ENCODE data around the gene CYTH1. TPM values are rescaled to one million over a fixed set of nuclear protein-coding genes. Genes with fewer than 3 reads are reported as not detected.

Gene CYTH1
- polyA plus RNA-seq, 1 donor from 2014 or later = 120 TPM

DNA sequence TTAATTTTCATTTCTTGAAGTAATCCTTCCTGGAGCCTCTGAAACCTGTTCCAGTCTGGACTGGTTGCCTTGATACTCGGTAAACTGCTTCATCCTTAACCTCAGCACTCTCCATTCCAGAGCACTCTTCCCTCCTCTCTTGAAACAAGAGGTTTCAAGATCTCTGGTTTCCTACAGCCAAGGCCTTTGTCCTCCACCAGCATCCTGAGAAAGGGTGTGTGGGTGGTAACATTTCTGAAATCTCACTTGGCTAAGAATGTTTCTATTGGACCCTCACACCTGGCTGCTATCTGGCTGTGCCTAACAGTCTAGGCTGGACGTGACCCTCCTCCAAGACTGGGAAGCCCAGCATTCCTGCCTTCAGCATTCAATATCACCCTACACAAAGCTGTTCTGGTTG is 99.7 kb downstream of the CYTH1 start:
- Histone ChIP-seq H3K36me3 (ENCODE audit: insufficient read depth, low read length) (peaks cover 1% of the 10 kb centered on the region), H3K9ac (ENCODE audit: low read length) (no peak overlapping the region), H3K79me2 (replicated peaks; ENCODE audit: insufficient read depth, low read length) (no peaks in the 10 kb centered on the region), H3K27ac (ENCODE audit: low read length) (no peak overlapping the region), H3K9me2 (ENCODE audit: insufficient read depth, low read length) (no peaks in the 10 kb centered on the region), H4K20me1 (ENCODE audit: insufficient read depth) (no peaks in the 10 kb centered on the region), H3K27me3 (ENCODE audit: insufficient read depth, low read depth, low read length) (no peaks in the 10 kb centered on the region), H2AFZ (ENCODE audit: low read depth, low read length) (no peak overlapping the region), H3K4me2 (ENCODE audit: low read length) (no peak overlapping the region), H3K4me3 (ENCODE audit: low read length) (no peak overlapping the region), H3F3A (ENCODE audit: insufficient read depth, low read length, poor library complexity, severe bottlenecking) (no peaks in the 10 kb centered on the region), H3K9me3 (ENCODE audit: low read length) (no peaks in the 10 kb centered on the region)
- TF ChIP-seq RAD21 (conservative IDR thresholded peaks at IDR 0.05) (no peak), POLR2AphosphoS5 (IDR thresholded peaks at IDR 0.05) (no peak), EZH2 (IDR thresholded peaks at IDR 0.05; ENCODE audit: borderline replicate concordance, insufficient read depth, low read length, poor library complexity, severe bottlenecking) (no peak), MXI1 (conservative IDR thresholded peaks at IDR 0.05; ENCODE audit: poor library complexity, severe bottlenecking) (no peak), TAF1 (IDR thresholded peaks at IDR 0.05; ENCODE audit: low read depth) (no peak), EP300 (conservative IDR thresholded peaks at IDR 0.05; ENCODE audit: poor library complexity, severe bottlenecking) (no peak), SMC3 (conservative IDR thresholded peaks at IDR 0.05; ENCODE audit: poor library complexity) (no peak)
- TF ChIP-seq, protein P1, sequence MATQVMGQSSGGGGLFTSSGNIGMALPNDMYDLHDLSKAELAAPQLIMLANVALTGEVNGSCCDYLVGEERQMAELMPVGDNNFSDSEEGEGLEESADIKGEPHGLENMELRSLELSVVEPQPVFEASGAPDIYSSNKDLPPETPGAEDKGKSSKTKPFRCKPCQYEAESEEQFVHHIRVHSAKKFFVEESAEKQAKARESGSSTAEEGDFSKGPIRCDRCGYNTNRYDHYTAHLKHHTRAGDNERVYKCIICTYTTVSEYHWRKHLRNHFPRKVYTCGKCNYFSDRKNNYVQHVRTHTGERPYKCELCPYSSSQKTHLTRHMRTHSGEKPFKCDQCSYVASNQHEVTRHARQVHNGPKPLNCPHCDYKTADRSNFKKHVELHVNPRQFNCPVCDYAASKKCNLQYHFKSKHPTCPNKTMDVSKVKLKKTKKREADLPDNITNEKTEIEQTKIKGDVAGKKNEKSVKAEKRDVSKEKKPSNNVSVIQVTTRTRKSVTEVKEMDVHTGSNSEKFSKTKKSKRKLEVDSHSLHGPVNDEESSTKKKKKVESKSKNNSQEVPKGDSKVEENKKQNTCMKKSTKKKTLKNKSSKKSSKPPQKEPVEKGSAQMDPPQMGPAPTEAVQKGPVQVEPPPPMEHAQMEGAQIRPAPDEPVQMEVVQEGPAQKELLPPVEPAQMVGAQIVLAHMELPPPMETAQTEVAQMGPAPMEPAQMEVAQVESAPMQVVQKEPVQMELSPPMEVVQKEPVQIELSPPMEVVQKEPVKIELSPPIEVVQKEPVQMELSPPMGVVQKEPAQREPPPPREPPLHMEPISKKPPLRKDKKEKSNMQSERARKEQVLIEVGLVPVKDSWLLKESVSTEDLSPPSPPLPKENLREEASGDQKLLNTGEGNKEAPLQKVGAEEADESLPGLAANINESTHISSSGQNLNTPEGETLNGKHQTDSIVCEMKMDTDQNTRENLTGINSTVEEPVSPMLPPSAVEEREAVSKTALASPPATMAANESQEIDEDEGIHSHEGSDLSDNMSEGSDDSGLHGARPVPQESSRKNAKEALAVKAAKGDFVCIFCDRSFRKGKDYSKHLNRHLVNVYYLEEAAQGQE (IDR thresholded peaks at IDR 0.05; ENCODE audit: borderline replicate concordance) = no peak
- TF ChIP-seq, protein P2, sequence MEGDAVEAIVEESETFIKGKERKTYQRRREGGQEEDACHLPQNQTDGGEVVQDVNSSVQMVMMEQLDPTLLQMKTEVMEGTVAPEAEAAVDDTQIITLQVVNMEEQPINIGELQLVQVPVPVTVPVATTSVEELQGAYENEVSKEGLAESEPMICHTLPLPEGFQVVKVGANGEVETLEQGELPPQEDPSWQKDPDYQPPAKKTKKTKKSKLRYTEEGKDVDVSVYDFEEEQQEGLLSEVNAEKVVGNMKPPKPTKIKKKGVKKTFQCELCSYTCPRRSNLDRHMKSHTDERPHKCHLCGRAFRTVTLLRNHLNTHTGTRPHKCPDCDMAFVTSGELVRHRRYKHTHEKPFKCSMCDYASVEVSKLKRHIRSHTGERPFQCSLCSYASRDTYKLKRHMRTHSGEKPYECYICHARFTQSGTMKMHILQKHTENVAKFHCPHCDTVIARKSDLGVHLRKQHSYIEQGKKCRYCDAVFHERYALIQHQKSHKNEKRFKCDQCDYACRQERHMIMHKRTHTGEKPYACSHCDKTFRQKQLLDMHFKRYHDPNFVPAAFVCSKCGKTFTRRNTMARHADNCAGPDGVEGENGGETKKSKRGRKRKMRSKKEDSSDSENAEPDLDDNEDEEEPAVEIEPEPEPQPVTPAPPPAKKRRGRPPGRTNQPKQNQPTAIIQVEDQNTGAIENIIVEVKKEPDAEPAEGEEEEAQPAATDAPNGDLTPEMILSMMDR (IDR thresholded peaks at IDR 0.05; ENCODE audit: poor library complexity, severe bottlenecking) = no peak

DNA sequence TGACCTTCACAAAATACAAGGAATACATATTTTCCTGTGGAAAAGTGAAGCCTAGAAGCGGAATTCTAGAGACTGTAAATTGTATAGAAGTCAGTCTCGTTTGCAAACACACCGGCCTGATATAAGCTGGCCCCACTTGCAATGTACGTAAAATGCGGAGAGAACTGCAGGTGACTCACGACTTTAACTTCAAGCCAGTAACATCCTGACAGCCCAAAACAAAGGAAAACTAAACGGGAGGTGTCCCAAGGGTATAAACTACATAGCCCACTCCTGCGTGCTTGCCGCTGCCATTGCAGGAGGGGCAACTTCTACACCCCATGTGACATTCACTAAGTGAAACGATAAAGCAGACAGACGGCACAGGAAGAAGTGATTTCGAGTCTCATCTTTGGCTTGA is 101.6 kb downstream of the CYTH1 start:
- no peaks in the 10 kb centered on the region for H3F3A ChIP-seq (ENCODE audit: insufficient read depth, low read length, poor library complexity, severe bottlenecking)
- H3K27ac ChIP-seq (ENCODE audit: low read length) = no peak overlapping the region
- no peak overlapping the region for H3K4me2 ChIP-seq (ENCODE audit: low read length)
- no peak overlapping the region for H2AFZ ChIP-seq (ENCODE audit: low read depth, low read length)
- H3K36me3 ChIP-seq (ENCODE audit: insufficient read depth, low read length) = no peaks in the 10 kb centered on the region
- H3K79me2 ChIP-seq (replicated peaks; ENCODE audit: insufficient read depth, low read length) = no peaks in the 10 kb centered on the region
- no peak overlapping the region for H3K4me3 ChIP-seq (ENCODE audit: low read length)
- TF ChIP-seq, protein P2 (IDR thresholded peaks at IDR 0.05; ENCODE audit: poor library complexity, severe bottlenecking) = no peak
- no peak for TF ChIP-seq POLR2AphosphoS5 (IDR thresholded peaks at IDR 0.05)
- TF ChIP-seq EP300 (conservative IDR thresholded peaks at IDR 0.05; ENCODE audit: poor library complexity, severe bottlenecking) = no peak
- no peak for TF ChIP-seq RAD21 (conservative IDR thresholded peaks at IDR 0.05)
- no peak for TF ChIP-seq EZH2 (IDR thresholded peaks at IDR 0.05; ENCODE audit: borderline replicate concordance, insufficient read depth, low read length, poor library complexity, severe bottlenecking)
- no peak for TF ChIP-seq SMC3 (conservative IDR thresholded peaks at IDR 0.05; ENCODE audit: poor library complexity)
- TF ChIP-seq, protein P1 (IDR thresholded peaks at IDR 0.05; ENCODE audit: borderline replicate concordance) = no peak
- no peak for TF ChIP-seq MXI1 (conservative IDR thresholded peaks at IDR 0.05; ENCODE audit: poor library complexity, severe bottlenecking)
- no peak for TF ChIP-seq TAF1 (IDR thresholded peaks at IDR 0.05; ENCODE audit: low read depth)
- no peaks in the 10 kb centered on the region for H3K9me3 ChIP-seq (ENCODE audit: low read length)
- no peaks in the 10 kb centered on the region for H3K9me2 ChIP-seq (ENCODE audit: insufficient read depth, low read length)
- H4K20me1 ChIP-seq (ENCODE audit: insufficient read depth) = no peaks in the 10 kb centered on the region
- no peak overlapping the region for H3K9ac ChIP-seq (ENCODE audit: low read length)
- no peaks in the 10 kb centered on the region for H3K27me3 ChIP-seq (ENCODE audit: insufficient read depth, low read depth, low read length)

Measured in neural cell (in vitro differentiated cells).